ENCODE results near the gene HPGD. TPM values are rescaled to one million over a fixed set of nuclear protein-coding genes. Genes with fewer than 3 reads are reported as not detected.

The HPGD gene
- 100 to 1,000 TPM in 3 of 4 donors, 10 to 100 TPM in 1; 69.0 to 143 (median 108) TPM for total RNA-seq

GRCh38 chr4:174522183-174523024 is at the start of gene HPGD:
Gene HPGD (minus strand): TSS chr4:174522488. CDS start chr4:174522451, 37 bp downstream.
- peak within 1 kb of the TSS; percentile 84 for H3K27ac ChIP-seq
- DNase-seq (ENCODE audit: low spot score in 2 of 2) = peak; percentile 82 to 90
- WGBS = 1% methylated on average over 53 of the region's 60 CpGs

GRCh38 chr4:174564529-174564928 is 42.2 kb upstream of the HPGD start:
- no peak for DNase-seq (ENCODE audit: low spot score in 2 of 2)
- H3K4me1 ChIP-seq = peaks cover 3% of the 10 kb centered on the region
- H3K36me3 ChIP-seq = no peaks in the 10 kb centered on the region
- H3K27me3 ChIP-seq = no peaks in the 10 kb centered on the region
- 31% methylated on average over 2 of the region's 2 CpGs for WGBS
- no peak overlapping the region for H3K27ac ChIP-seq
- TF ChIP-seq EP300 (IDR thresholded peaks at IDR 0.05) (no peak), POLR2AphosphoS5 (IDR thresholded peaks at IDR 0.05) (no peak), CTCF (IDR thresholded peaks at IDR 0.05) (no peak), POLR2A (IDR thresholded peaks at IDR 0.05) (no peak)
- no peak overlapping the region for H3K4me3 ChIP-seq
- H3K9me3 ChIP-seq = no peaks in the 10 kb centered on the region

More at GRCh38 chr4:174522183-174523024, at the start of gene HPGD:
- Histone ChIP-seq H3K9me3 (no peaks in the 10 kb centered on the region), H3K4me3 (peak within 1 kb of the TSS; percentile 76), H3K36me3 (no peaks in the 10 kb centered on the region), H3K27me3 (no peaks in the 10 kb centered on the region), H3K4me1 (peaks cover 11% of the 10 kb centered on the region)
- TF ChIP-seq POLR2AphosphoS5 (IDR thresholded peaks at IDR 0.05) (peak in 1 of 3 donors; percentile 32), EP300 (IDR thresholded peaks at IDR 0.05) (no peak), POLR2A (IDR thresholded peaks at IDR 0.05) (peak; percentile 46 to 66)

GRCh38 chr4:174563399-174563798 is 41.1 kb upstream of the HPGD start:
- H3K27me3 ChIP-seq = no peaks in the 10 kb centered on the region
- H3K27ac ChIP-seq = no peak overlapping the region
- TF ChIP-seq POLR2AphosphoS5 (IDR thresholded peaks at IDR 0.05) = no peak
- TF ChIP-seq POLR2A (IDR thresholded peaks at IDR 0.05) = no peak
- TF ChIP-seq EP300 (IDR thresholded peaks at IDR 0.05) = no peak
- TF ChIP-seq CTCF (IDR thresholded peaks at IDR 0.05) = no peak
- H3K4me1 ChIP-seq = peaks cover 3% of the 10 kb centered on the region
- no peak for DNase-seq (ENCODE audit: low spot score in 2 of 2)
- no peaks in the 10 kb centered on the region for H3K36me3 ChIP-seq
- WGBS = 95% methylated on average over 1 of the region's 1 CpG
- no peaks in the 10 kb centered on the region for H3K9me3 ChIP-seq
- H3K4me3 ChIP-seq = no peak overlapping the region

- DNase-seq (ENCODE audit: low spot score in 2 of 2) = no peak
- peaks cover 3% of the 10 kb centered on the region for H3K4me1 ChIP-seq
These were observed 39.3 kb upstream of the HPGD start for GRCh38 chr4:174561560-174561959.

GRCh38 chr4:174559894-174560293 is 37.6 kb upstream of the HPGD start:
- H3K27me3 ChIP-seq = no peaks in the 10 kb centered on the region
- H3K36me3 ChIP-seq = no peaks in the 10 kb centered on the region
- H3K9me3 ChIP-seq = no peaks in the 10 kb centered on the region
- H3K27ac ChIP-seq = no peak overlapping the region
- WGBS = 42% methylated on average over 2 of the region's 2 CpGs
- no peak overlapping the region for H3K4me3 ChIP-seq
- H3K4me1 ChIP-seq = peaks cover 3% of the 10 kb centered on the region
- no peak for DNase-seq (ENCODE audit: low spot score in 2 of 2)
- TF ChIP-seq CTCF (IDR thresholded peaks at IDR 0.05) (no peak), EP300 (IDR thresholded peaks at IDR 0.05) (no peak), POLR2A (IDR thresholded peaks at IDR 0.05) (no peak), POLR2AphosphoS5 (IDR thresholded peaks at IDR 0.05) (no peak)

More at GRCh38 chr4:174561560-174561959, 39.3 kb upstream of the HPGD start:
- Histone ChIP-seq H3K9me3 (no peaks in the 10 kb centered on the region), H3K4me3 (no peak overlapping the region), H3K36me3 (no peaks in the 10 kb centered on the region), H3K27me3 (no peaks in the 10 kb centered on the region), H3K27ac (no peak overlapping the region)
- no peak for TF ChIP-seq CTCF (IDR thresholded peaks at IDR 0.05)
- TF ChIP-seq POLR2A (IDR thresholded peaks at IDR 0.05) = no peak
- 47% methylated on average over 2 of the region's 2 CpGs for WGBS

Data from suprapubic skin (tissue), 4 donors.